NK-92 (cell line): ENCODE data around the gene GAB2.
"Not testable (repeated sequence)": the region's sequence is repeated elsewhere in the genome, so short reads cannot be mapped to it uniquely, and the experiment has no call there.

Experiments used
- DNase-seq: peaks from one replicate; lab custom pipeline; 2025; ENCODE audit not compliant: unreplicated experiment; lab: John Stamatoyannopoulos, UW

The GAB2 gene

GRCh38 chr11:78257654-78258053 lies 160.0 kb downstream of the GAB2 start:
- no peak for DNase-seq

- DNase-seq, result no peak
Observed at GRCh38 chr11:78256962-78257361, 160.7 kb downstream of the GAB2 start.

GRCh38 chr11:78255919-78256318 lies 161.7 kb downstream of the GAB2 start:
- DNase-seq, result no peak

GRCh38 chr11:78254268-78254667 lies 163.4 kb downstream of the GAB2 start:
- no peak for DNase-seq

- no peak for DNase-seq
Observed at GRCh38 chr11:78253797-78254196, 163.8 kb downstream of the GAB2 start.

GRCh38 chr11:78251083-78251775 lies 166.4 kb downstream of the GAB2 start:
- DNase-seq, result no peak

GRCh38 chr11:78250099-78250498 lies 167.5 kb downstream of the GAB2 start:
- no peak for DNase-seq

- DNase-seq, result no peak
Observed at GRCh38 chr11:78248903-78249302, 168.7 kb downstream of the GAB2 start.

- DNase-seq, result no peak
Observed at GRCh38 chr11:78248191-78248590, 169.4 kb downstream of the GAB2 start.

- no peak for DNase-seq
Observed at GRCh38 chr11:78244546-78245255, 172.9 kb downstream of the GAB2 start.

GRCh38 chr11:78244080-78244479 lies 173.5 kb downstream of the GAB2 start:
- DNase-seq, result no peak

- DNase-seq, result no peak
Observed at GRCh38 chr11:78241475-78241874, 176.1 kb downstream of the GAB2 start.

- DNase-seq, result no peak
Observed at GRCh38 chr11:78239781-78240180, 177.8 kb downstream of the GAB2 start.

GRCh38 chr11:78237293-78238046 lies 180.2 kb downstream of the GAB2 start:
- no peak for DNase-seq

- DNase-seq, result no peak
Observed at GRCh38 chr11:78234006-78234405, 183.6 kb downstream of the GAB2 start.

- not testable (repeated sequence) for DNase-seq
Observed at GRCh38 chr11:78233046-78233445, 184.6 kb downstream of the GAB2 start.

- DNase-seq, result no peak
Observed at GRCh38 chr11:78231962-78232501, 185.6 kb downstream of the GAB2 start.

GRCh38 chr11:78230161-78230877 lies 187.3 kb downstream of the GAB2 start:
- no peak for DNase-seq

GRCh38 chr11:78229106-78229505 lies 188.5 kb downstream of the GAB2 start:
- DNase-seq, result no peak

- no peak for DNase-seq
Observed at GRCh38 chr11:78228467-78228866, 189.2 kb downstream of the GAB2 start.

GRCh38 chr11:78227921-78228320 lies 189.7 kb downstream of the GAB2 start:
- DNase-seq, result no peak
